ENCODE measurements around the gene TRPM3. TPM values are rescaled to one million over a fixed set of nuclear protein-coding genes. Genes with fewer than 3 reads are reported as not detected.

The TRPM3 gene
- total RNA-seq, 2 experiments from 2014 or later, result not detected

DNA sequence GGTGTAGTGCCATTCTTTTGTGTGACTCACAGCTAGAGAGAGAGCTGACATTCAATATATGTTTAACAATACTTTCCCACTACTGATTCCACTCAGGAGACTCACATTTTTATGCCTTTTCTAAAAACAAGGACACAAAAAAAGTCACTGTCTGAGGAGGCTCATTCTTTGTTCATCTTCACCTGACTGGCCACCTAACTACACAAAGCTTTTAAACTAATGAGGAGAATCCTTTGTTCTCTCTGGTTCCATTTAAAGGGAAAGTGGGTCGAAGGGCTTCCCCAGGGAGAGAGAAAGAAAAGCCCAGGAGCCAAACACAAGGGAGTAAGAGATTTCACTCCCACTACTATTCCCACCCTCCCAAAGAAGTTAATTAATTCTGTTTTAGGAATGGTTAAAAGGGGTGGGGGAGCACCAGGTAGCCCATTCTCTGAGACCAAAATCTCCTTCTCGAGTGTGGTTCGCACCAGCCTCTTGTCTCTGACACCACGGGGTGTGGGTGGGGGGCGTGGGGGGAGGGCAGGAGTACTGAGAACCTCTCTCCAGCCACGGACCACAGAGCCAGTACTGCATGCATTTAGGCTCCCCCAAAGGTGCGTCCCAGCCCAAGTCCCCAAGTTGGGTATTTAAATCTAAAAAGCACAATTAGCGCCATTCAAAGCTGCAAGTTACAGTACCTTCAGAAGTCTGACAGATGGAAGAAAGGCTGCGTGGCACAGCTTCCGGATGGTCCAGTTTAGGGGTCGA lies 747 bp downstream of the TRPM3 start:
- POLR2A ChIA-PET, result no interaction called here
- peaks cover 11% of the 10 kb centered on the region for H3K27me3 Mint-ChIP-seq
- ATAC-seq (ENCODE audit: low read depth), result no peak

DNA sequence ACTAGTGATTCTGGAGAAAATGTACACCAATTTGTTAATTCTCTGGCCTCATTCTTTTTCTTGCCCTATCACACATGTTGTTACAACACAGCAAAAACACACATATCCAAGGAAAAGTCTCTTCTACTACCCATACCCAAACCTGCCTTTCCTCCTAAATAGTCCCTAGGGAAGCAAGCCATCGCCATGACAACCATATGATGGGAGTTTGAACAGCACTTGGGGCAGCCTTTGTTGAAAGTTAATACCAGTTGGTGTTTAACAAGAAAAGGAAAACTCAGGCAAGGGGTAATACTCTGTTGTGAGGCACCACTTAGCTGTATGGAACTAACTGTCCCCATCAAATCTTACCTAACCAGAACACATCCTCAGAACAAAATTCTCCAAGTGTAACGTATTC lies 1.7 kb downstream of the TRPM3 start:
- ATAC-seq (ENCODE audit: low read depth) (no peak), DNase-seq (no peak)
- Mint-ChIP-seq H3K4me3 (no peak overlapping the region), H3K27ac (no peak overlapping the region), H3K36me3 (no peaks in the 10 kb centered on the region), H3K27me3 (peaks cover 11% of the 10 kb centered on the region), H3K9me3 (no peaks in the 10 kb centered on the region), H3K4me1 (no peaks in the 10 kb centered on the region)
- POLR2A ChIA-PET, result no interaction called here

More for the DNA sequence above, 747 bp downstream of the TRPM3 start:
- no peaks in the 10 kb centered on the region for H3K9me3 Mint-ChIP-seq
- no peak for DNase-seq
- no peaks in the 10 kb centered on the region for H3K4me1 Mint-ChIP-seq
- H3K36me3 Mint-ChIP-seq, result no peaks in the 10 kb centered on the region
- no peak overlapping the region for H3K4me3 Mint-ChIP-seq
- H3K27ac Mint-ChIP-seq, result no peak overlapping the region

DNA sequence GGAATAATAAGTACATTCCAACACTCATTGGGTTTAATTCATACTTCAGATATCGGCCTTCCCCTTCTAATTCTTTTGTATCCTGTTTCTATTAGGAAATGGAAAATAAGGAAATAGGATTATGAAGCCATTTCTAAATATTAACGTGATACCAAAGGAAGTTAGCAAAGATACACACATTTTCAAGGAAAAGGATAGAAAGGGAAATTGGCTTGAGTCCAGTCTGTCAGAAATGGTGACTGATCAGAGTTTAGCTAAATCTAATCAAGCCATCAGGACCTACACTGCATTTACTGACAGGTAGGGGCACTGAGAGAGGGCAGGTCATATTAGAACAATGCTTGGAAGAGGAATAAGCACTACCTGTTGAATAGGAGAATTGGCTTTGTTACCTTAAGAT lies 3.1 kb downstream of the TRPM3 start:
- ATAC-seq (ENCODE audit: low read depth) (no peak), DNase-seq (no peak)
- Mint-ChIP-seq H3K27me3 (peaks cover 11% of the 10 kb centered on the region), H3K4me3 (no peak overlapping the region), H3K36me3 (no peaks in the 10 kb centered on the region), H3K4me1 (no peaks in the 10 kb centered on the region), H3K27ac (no peak overlapping the region), H3K9me3 (no peaks in the 10 kb centered on the region)
- POLR2A ChIA-PET, result no interaction called here

DNA sequence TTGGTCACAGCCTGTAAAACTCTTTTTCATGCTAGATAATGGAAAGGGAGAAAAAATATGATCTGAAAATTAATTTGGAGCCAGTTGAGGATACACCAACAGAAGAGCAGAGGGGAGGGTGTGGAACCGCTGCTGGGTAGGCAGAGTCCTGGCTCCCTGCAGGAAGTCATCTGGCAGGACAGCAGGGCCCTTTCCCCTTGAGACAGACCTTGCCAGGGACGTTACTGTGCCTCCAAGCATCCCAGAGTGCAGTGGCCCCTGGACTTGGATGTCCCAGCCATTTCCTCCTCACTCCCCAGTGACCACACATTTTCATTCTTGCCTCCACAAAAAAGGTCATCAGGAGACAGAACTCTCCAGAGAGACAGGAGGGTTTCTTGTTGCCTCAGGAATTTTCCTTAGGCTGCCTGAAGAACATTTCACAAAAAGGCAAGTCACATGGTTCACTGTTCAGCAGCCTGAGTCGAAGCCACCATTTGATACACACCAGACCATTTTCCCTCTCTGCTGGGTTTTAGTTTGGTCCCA lies 5.9 kb downstream of the TRPM3 start:
- no peak overlapping the region for H3K27ac Mint-ChIP-seq
- no peaks in the 10 kb centered on the region for H3K9me3 Mint-ChIP-seq
- no peak overlapping the region for H3K4me3 Mint-ChIP-seq
- POLR2A ChIA-PET, result no interaction called here
- DNase-seq (no peak), ATAC-seq (ENCODE audit: low read depth) (no peak)
- H3K27me3 Mint-ChIP-seq, result peaks cover 4% of the 10 kb centered on the region
- H3K36me3 Mint-ChIP-seq, result no peaks in the 10 kb centered on the region
- H3K4me1 Mint-ChIP-seq, result no peaks in the 10 kb centered on the region

- ATAC-seq (ENCODE audit: low read depth) (no peak), DNase-seq (no peak)
- no peaks in the 10 kb centered on the region for H3K9me3 Mint-ChIP-seq
- no peak overlapping the region for H3K4me3 Mint-ChIP-seq
- no peaks in the 10 kb centered on the region for H3K36me3 Mint-ChIP-seq
- peaks cover 2% of the 10 kb centered on the region for H3K27me3 Mint-ChIP-seq
- H3K4me1 Mint-ChIP-seq, result no peaks in the 10 kb centered on the region
- no peak overlapping the region for H3K27ac Mint-ChIP-seq
- POLR2A ChIA-PET, result no interaction called here
Observed at GRCh38 chr9:71112866-71113265, 8.6 kb downstream of the TRPM3 start.

GRCh38 chr9:71108937-71109336 lies 12.5 kb downstream of the TRPM3 start:
- no peak overlapping the region for H3K27ac Mint-ChIP-seq
- no peaks in the 10 kb centered on the region for H3K36me3 Mint-ChIP-seq
- no peaks in the 10 kb centered on the region for H3K27me3 Mint-ChIP-seq
- ATAC-seq (ENCODE audit: low read depth), result no peak
- H3K4me3 Mint-ChIP-seq, result no peak overlapping the region
- H3K4me1 Mint-ChIP-seq, result no peaks in the 10 kb centered on the region
- no peak for DNase-seq
- H3K9me3 Mint-ChIP-seq, result no peaks in the 10 kb centered on the region
- POLR2A ChIA-PET, result no interaction called here

- H3K27ac Mint-ChIP-seq, result no peak overlapping the region
- POLR2A ChIA-PET, result no interaction called here
Observed at GRCh38 chr9:71106992-71107391, 14.4 kb downstream of the TRPM3 start.

GRCh38 chr9:71105192-71105591 lies 16.2 kb downstream of the TRPM3 start:
- ATAC-seq (ENCODE audit: low read depth), result no peak
- Mint-ChIP-seq H3K9me3 (no peaks in the 10 kb centered on the region), H3K27ac (no peak overlapping the region), H3K36me3 (no peaks in the 10 kb centered on the region), H3K4me3 (no peak overlapping the region), H3K4me1 (no peaks in the 10 kb centered on the region), H3K27me3 (no peaks in the 10 kb centered on the region)
- POLR2A ChIA-PET, result no interaction called here
- no peak for DNase-seq

More at GRCh38 chr9:71106992-71107391, 14.4 kb downstream of the TRPM3 start:
- ATAC-seq (ENCODE audit: low read depth) (no peak), DNase-seq (no peak)
- Mint-ChIP-seq H3K4me1 (no peaks in the 10 kb centered on the region), H3K4me3 (no peak overlapping the region), H3K27me3 (no peaks in the 10 kb centered on the region), H3K9me3 (no peaks in the 10 kb centered on the region), H3K36me3 (no peaks in the 10 kb centered on the region)

DNA sequence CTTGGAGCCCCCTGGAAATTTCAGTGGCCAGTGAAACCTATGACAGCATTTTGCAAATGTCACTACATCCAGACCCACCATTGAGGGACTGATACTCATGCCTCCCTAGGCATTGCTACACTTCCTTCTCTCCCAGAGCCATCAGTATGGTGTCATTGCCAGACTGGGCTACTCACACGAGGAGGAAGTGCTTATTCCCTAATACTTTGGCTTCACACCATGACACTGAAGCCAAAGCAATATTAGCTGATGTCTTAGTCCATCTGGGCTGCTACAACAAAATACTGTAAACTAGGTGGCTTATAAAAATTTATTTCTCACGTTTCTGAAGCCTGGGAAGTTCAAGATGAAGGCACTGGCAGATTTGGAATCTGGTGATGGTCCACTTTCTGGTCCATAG lies 22.6 kb downstream of the TRPM3 start:
- H3K4me1 Mint-ChIP-seq, result no peaks in the 10 kb centered on the region
- no peaks in the 10 kb centered on the region for H3K9me3 Mint-ChIP-seq
- H3K4me3 Mint-ChIP-seq, result no peak overlapping the region
- POLR2A ChIA-PET, result no interaction called here
- no peaks in the 10 kb centered on the region for H3K36me3 Mint-ChIP-seq
- DNase-seq (no peak), ATAC-seq (ENCODE audit: low read depth) (no peak)
- no peaks in the 10 kb centered on the region for H3K27me3 Mint-ChIP-seq
- H3K27ac Mint-ChIP-seq, result no peak overlapping the region

GRCh38 chr9:71097671-71098070 lies 23.8 kb downstream of the TRPM3 start:
- Mint-ChIP-seq H3K27me3 (no peaks in the 10 kb centered on the region), H3K4me1 (no peaks in the 10 kb centered on the region), H3K9me3 (no peaks in the 10 kb centered on the region), H3K4me3 (no peak overlapping the region), H3K27ac (no peak overlapping the region), H3K36me3 (no peaks in the 10 kb centered on the region)
- ATAC-seq (ENCODE audit: low read depth) (no peak), DNase-seq (no peak)
- POLR2A ChIA-PET, result no interaction called here

DNA sequence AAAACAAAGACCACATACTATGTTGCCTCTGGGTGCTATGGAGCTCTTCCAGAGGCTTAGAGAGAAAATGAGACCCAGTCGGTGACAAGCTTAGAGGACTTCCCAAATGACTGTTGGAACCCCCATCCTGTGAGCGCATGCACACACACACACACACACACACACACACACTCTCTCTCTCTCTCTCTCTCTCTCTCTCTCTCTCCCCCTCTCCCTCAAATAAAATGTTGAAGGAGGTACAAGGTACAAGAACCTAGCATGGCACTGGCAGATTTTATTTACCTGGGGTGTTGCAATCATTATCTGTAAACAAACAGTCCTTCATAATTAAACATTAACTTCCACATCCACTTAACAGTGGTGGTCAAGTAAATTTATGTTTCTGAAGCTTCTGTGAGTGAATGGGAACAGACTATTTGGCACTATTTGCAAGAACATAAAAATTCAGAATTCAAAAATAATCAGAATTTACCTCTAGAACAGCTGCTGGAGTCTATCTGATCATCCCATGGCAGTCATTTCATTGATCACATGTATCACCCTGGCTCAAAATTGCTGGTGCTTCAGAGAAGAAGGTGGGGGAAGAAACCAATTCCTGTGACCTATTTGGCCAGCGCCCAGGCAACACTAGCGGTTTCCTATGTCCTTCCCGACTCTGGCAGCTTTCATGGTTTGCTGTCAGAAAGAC lies 24.9 kb downstream of the TRPM3 start:
- no peaks in the 10 kb centered on the region for H3K9me3 Mint-ChIP-seq
- H3K27me3 Mint-ChIP-seq, result no peaks in the 10 kb centered on the region
- no peaks in the 10 kb centered on the region for H3K36me3 Mint-ChIP-seq
- ATAC-seq (ENCODE audit: low read depth), result no peak
- H3K4me3 Mint-ChIP-seq, result no peak overlapping the region
- POLR2A ChIA-PET, result no interaction called here
- no peaks in the 10 kb centered on the region for H3K4me1 Mint-ChIP-seq
- DNase-seq, result no peak
- no peak overlapping the region for H3K27ac Mint-ChIP-seq

GRCh38 chr9:71094708-71095251 lies 26.6 kb downstream of the TRPM3 start:
- no peaks in the 10 kb centered on the region for H3K9me3 Mint-ChIP-seq
- H3K4me3 Mint-ChIP-seq, result no peak overlapping the region

GRCh38 chr9:71090896-71091295 lies 30.5 kb downstream of the TRPM3 start:
- no peak for ATAC-seq (ENCODE audit: low read depth)
- POLR2A ChIA-PET, result no interaction called here
- Mint-ChIP-seq H3K27ac (no peak overlapping the region), H3K4me1 (no peaks in the 10 kb centered on the region), H3K27me3 (no peaks in the 10 kb centered on the region), H3K36me3 (no peaks in the 10 kb centered on the region), H3K4me3 (no peak overlapping the region), H3K9me3 (no peaks in the 10 kb centered on the region)
- DNase-seq, result no peak

More at GRCh38 chr9:71094708-71095251, 26.6 kb downstream of the TRPM3 start:
- H3K27ac Mint-ChIP-seq, result no peak overlapping the region
- DNase-seq (no peak), ATAC-seq (ENCODE audit: low read depth) (no peak)
- POLR2A ChIA-PET, result no interaction called here
- no peaks in the 10 kb centered on the region for H3K27me3 Mint-ChIP-seq
- H3K36me3 Mint-ChIP-seq, result no peaks in the 10 kb centered on the region
- H3K4me1 Mint-ChIP-seq, result no peaks in the 10 kb centered on the region

GRCh38 chr9:71079451-71079850 lies 42.0 kb downstream of the TRPM3 start:
- ATAC-seq (ENCODE audit: low read depth) (no peak), DNase-seq (no peak)
- H3K27ac Mint-ChIP-seq, result no peak overlapping the region
- peaks cover 2% of the 10 kb centered on the region for H3K4me1 Mint-ChIP-seq
- H3K4me3 Mint-ChIP-seq, result no peak overlapping the region
- POLR2A ChIA-PET, result no interaction called here
- no peaks in the 10 kb centered on the region for H3K36me3 Mint-ChIP-seq
- no peaks in the 10 kb centered on the region for H3K27me3 Mint-ChIP-seq
- H3K9me3 Mint-ChIP-seq, result no peaks in the 10 kb centered on the region

Measured in activated naive CD8-positive, alpha-beta T cell treated with anti-CD3 and anti-CD28 coated beads, Interleukin-2, amount 10 ng/mL, durations not matched to agents 7 days and 5 days (primary cell).